DLD1 (cell line): ENCODE data around the gene GSG1L2.

Experiments used
- in situ Hi-C: cut with HindIII; loops from 2 replicates; pipeline ENCODE4 v1.10.0; 2017; ENCODE audit warnings: low sequenced_read_pairs

Gene GSG1L2

DNA sequence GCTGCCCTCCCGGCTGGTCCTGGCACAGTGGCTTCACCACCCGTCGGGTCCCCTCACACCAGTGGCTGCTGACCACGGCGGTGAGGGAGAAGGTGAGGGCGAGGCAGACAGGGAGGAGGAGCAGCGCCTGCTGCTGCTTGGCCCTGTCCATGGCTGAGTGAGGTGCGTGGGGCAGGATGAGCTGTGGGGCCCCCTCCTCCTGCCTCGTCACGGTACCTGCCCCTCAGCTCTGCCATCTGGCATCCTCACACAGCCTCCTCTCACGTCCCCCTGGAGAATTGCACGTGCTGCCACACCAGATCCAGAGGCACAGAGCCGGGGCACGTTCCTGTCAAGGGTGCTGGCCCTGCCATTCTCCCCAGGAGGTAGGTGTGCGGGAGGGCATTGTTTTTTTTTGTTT is at the start of gene GSG1L2:
Gene GSG1L2 (minus strand): TSS at position 159 of the 400 bp plus-strand sequence. CDS start 8 bp downstream, at position 151.
- in situ Hi-C loops, result no loop called here

DNA sequence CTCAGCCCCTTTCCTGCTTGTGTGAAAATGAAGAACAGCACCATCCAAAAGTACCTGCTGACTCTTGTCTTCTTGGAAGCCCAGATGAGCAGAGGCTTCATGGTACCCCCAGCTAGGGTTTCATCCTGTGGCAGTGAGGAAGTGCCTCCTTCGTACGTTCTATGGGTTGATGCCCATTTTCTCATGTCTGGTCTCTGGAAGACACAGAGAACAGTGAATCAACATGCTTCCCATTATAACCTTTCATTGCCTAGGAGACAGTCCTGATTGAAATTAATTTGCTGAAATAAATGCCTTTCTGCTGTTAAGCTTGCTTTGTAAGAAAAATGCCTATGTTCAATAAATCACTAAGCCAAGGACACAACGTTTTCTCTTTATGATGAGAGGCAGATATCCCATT is 46.7 kb upstream of the GSG1L2 start:
- in situ Hi-C loops, result no loop called here

DNA sequence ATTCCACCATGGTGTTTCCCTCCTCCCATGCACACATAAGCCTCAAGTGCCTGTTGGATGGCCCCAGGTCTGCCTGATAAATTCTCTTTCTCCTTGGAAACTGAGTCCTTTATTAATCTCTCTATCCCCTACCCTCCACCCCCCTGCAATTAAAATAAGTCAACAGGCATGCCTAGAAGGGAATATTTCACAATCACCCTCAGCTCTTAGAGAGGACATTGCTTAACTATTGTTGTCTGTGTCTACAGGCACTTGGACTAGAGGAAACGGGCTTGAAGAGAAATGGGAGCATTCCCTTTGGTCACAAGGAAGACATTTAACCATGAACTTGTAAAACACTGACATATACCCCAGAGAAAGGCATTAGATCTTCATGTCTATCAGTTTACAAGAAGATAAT is 43.7 kb upstream of the GSG1L2 start:
- in situ Hi-C loops, result no loop called here

DNA sequence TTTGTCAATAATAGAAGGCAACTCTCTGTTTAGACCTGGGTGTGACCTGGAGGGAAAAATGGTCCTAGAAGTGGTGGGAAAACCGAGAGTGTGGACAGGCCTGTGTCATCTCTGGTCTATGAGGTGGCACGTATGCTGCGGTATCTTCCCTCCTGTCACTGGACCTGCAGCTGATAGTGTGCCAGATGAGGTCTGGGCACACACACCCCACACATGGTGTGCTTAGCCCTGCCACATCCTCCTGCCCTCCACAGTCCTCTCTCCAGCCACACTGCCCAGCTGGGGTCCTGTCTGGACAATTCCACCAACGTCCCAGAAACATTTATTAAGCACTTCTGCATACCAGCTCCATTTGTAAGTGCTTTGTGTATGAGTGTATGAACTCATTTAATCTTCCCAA is 41.1 kb upstream of the GSG1L2 start:
- in situ Hi-C loops, result no loop called here

DNA sequence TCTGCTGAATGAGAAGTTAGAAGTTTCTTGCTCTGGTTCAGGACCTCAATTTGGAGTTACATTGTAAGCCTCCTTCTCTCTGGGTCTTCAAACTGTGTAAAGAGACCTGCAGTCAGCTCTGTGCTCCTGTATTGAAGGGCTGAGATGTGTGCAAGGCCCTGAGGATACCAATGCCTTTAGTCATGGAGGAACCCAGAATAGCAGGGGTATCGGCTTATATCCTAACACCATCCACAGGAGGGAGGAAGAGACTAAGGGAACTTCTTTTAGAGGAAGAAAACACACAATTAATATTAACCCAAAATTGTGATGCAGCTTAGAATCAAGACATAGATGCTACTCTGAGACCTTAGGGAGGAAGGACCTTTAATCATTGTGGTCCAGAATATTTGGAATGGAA is 40.3 kb upstream of the GSG1L2 start:
- in situ Hi-C loops, result no loop called here

DNA sequence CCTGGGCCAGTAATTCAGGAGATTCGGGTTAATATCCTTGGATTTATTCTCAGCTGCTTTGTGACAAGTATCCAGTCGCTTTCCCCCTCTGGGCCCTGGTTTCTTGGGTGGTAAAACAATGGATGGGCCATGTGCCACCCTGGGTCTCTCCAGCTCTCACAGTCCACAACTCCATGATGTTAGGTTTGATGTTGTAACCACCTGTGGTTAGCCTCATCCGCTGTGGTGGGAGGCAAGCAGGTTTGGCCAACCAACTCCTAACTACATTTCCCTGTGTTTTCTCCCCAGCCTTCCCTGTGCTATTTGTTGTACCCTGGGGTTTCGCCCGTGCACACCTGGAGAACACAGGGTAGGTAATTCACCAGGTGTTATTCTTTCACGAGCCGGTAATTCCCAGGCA is 39.0 kb upstream of the GSG1L2 start:
- in situ Hi-C loops, result no loop called here

DNA sequence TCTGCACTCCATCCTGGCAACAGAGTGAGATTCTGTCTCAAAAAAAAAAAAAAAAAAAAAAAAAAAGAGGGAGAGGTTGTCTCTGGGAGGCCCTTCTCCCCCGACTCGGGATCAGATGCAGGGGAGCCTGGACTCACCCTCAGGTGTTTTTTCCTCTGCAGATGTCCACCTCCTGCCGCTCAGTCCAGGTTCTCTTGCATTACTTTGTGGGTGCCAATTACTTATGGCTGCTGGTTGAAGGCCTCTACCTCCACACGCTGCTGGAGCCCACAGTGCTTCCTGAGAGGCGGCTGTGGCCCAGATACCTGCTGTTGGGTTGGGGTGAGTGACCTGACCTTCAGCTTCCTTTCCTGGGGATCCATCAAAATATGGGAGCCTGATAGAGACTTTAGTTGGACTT is 37.9 kb upstream of the GSG1L2 start:
- in situ Hi-C loops, result no loop called here

DNA sequence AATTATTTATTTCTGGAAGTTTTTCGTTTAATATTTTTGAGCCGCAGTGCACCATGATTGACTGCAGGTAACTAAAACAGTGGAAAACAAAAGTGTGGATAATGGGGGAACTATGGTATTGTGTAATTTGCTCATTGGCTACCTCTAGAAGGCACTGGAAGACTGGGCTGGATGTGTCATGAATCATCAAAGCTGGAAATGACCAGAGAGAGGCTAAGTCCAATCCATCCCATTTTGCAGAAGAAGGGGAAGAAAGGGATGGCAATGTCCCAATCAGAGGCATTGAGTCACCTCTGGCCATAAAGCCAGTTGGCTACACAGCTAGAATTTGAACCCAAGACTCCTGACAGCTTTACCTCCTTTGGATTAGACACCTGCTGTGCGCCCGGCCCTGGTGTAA is 33.2 kb upstream of the GSG1L2 start:
- in situ Hi-C loops, result no loop called here

DNA sequence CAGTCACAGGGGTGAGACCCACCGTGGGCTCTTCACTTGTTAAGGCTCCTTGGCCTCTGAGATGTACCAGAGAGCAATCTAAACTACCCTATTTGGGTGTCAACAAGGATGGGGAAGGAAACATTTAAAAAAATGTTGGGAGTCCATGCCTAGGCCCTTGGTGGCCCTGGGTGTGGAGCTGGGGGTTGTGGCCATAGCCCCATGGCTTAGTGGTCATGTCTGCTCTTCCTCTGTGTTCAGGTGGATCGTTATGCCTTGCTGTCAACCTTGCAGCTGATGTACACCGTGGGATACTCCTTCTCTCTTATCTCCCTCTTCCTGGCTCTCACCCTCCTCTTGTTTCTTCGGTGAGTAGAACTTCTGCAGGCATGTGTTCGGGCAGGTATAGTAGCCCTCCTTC is 32.4 kb upstream of the GSG1L2 start:
- in situ Hi-C loops, result no loop called here

DNA sequence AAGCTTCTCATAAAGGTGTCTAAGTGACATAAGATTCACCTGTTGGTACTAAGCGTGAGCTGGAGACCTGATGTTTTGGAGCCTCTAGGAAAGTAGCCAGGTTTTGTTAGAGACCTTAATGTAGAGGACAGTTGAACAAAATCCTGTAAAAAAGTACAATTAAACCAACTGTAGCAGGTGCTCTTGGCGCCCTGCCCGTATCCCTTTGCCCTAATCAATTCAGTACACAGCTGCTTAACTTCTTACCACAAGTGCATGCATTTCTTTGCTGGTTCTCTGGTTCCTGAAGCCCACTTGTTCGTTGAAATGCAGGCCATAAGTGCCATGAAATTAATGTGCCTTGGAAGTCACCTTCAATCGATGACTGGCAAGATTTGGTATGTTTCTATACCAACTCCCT is 28.3 kb upstream of the GSG1L2 start:
- in situ Hi-C loops, result no loop called here

DNA sequence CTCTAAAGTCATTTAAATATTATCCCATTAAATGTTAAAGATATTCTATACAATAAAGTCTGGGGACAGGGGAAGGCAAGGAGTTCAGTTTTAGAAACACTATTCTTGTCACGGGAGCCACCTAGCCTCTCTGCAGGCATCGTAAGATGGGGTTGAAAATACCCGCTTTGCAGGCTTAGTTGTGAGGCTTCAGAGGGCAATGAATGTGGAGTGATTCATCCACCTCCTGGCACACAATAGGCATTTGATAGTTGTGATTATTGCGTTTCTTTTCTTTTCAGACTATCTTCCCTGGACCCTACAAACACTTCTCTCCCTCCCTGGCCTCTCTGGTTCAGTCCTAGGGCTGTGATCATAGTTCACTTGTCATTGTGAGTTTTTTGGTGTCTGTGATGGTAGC is 23.4 kb upstream of the GSG1L2 start:
- in situ Hi-C loops, result no loop called here

DNA sequence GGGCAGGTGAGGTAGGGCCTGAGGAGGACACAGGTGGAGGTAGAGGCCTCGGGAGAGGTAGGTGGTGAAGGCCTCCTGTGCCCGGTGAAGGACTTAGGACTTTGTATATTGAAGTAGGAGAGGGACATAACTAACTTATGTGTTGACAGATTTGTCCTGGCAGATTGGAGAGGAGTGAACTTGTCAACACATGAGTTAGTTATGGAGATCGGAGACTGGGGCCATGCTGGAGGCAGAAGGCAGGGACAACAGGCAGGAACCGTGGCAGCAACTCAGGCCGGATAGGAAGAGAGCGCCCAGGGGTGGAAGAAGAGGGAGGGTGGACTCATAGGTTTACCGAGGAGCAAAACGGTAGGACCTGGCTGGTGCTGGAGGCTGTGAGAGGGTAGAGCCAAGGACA is 22.3 kb upstream of the GSG1L2 start:
- in situ Hi-C loops, result no loop called here

DNA sequence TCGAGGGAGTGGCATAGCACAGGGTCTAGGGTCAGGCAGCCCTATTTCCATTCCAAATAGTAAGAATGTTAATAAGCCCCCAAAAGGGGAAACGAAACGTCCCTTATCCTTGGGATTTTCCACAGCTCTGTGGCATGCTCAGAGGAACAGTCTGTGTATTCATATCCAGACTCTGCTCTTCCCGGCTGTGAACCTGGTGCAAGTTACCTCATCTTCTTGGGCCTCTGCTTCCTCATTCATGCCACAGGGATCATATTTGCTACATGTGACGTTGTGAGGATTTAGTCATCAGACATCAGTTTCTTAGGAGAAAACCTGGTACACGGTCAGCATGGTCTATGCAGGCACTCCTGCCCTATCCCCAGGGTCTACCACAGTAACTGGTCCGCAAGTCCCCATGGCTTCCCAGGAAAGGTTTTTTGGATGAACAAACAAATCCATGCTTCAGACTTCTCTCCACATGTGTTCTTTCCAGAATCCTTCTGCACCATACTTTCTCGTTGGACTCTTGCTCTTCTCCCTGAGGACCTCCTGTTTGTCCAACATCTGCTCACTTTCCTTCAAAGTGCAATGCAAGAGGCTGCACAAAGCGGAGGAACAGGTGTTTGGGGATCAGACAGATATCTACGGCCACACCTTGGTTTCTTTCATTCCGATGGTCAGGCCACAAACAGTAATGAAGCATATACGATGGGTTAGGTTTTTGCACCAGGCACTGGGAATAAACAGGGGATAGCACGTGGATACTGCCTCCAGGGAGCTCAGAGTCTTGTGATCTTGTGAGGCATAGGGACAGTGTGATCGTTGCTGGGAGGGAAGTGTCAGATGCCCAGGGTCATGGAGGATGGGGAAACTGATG is 21.5 kb upstream of the GSG1L2 start:
- in situ Hi-C loops, result no loop called here

DNA sequence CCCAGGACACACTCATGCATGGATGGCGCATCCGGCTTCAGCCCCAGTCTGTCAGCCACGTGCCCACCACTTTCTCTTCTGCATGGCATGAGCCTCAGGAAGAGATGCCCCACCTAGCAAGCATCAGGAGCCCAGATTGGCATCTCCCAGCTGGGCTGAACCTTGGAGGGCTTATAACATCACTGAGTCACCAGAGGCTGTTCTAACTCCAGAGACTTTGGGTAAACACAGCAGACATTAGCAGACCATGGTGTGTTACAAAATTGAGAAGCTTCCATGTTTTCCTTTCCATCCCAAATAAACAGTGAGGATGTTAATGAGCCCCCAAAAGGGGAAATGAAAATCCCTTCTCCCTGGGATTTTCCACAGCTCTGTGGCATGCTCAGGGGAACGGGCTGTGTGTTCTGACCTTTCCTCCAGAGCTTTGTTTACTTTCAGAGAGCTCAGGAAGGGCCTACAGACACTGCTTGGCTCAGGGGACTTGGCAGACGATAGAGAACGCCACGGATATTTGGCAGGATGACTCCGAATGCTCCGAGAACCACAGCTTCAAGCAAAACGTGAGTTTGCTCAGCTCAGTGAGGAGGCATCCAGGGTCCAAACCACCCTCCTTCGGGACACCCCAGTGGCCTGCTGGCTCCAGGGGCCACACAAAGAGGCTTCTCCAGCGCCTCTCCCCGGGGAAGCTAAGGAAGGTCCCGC is 20.3 kb upstream of the GSG1L2 start:
- in situ Hi-C loops, result no loop called here

DNA sequence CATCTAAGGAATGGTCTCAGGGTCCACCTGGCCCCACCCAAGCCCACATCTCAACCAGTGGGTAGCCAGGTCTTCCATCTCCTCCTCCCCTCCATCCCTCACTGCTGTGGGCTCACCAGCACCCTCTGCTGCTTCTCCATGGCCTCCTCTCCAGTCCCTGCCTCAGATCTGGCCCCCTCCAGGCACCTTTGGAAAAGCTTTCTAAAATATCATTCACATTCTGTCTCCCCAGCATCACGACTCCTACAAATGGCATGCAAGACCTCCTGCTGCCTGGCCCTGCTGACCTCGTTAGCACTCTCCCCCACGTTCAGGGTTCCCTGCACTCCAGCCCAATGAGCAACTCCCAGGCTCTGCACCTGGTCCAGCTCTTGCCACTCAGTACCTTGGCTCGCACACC is 17.6 kb upstream of the GSG1L2 start:
- in situ Hi-C loops, result no loop called here

DNA sequence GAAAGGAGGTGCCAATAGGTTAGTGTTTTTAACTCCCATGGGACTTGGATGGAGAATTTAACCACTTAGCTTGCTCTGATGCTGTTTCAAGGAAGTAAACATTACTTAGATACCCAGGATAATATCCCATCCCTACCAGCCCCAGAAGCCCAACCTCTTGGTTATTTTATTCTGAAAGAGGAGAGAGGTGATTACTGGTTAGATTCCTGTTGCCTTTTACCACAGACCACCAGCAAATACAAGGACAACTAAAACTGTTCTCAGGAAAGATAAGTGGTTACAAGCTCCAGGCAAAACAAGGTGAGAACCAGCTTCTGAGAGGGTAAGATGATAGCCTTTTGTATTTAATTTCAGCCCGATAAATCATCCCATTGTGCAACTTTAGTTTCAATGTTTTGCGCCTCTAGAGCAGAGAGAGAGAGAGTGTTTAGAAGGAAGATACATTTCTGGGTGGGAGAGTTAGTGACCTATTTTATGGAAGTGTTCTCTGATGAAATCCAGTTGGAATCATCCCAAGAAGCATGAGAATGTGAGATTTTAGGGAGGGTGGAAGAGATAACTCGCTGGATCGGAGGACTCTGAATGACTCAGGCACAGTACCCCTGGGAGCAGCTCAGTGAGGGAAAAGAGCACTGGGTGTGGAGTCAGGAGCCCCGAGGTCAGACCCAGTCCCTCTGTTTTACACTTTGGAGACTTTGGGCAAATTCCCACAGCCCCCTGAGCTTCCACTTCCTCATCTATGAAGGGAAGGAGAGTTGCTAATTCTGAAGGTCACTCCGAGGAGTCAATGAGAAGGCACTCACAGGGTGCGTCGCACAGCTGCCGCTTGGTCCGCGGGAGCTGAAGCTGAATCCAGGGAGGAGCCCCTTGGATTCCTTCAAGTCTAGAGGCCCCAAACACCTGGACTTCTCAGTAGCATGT is 15.9 kb upstream of the GSG1L2 start:
- in situ Hi-C loops, result no loop called here

DNA sequence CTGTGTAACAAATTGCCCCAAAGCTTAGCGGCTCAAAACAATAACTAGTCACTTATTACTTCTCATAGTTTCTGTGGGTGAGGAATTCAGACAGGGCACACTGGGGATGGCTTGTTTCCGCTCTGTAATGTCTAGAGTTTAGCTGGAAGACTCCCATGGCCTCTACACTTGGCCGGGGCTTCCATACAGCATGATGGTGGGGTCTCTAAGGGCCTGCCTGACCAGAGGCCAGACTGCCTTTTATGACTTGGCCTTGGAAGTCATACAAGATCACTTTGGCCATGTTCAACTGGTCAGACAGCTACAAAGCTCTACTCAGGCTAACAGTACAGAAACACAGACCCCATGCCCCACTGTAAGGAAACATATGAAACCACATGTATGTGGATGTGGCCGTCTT is 12.0 kb upstream of the GSG1L2 start:
- in situ Hi-C loops, result no loop called here

DNA sequence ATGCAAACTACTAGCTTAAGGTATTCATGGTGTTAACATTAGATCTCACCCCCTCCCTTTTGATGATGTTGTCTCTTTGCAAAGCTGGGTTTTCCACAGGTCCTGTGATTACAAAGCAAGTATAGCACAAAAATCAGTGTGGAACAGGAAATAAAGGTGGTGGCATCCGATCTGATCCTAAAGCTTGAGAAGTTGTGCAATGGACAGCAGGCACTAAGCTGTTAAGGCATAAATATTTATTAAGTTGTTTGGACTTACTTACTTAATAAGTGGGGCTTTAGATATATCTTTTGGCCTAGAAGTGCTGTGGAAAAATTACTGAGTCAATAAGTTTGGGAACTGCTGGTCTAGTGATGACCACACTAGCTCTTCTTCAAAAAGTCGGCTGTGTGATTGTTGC is 8.8 kb upstream of the GSG1L2 start:
- in situ Hi-C loops, result no loop called here

DNA sequence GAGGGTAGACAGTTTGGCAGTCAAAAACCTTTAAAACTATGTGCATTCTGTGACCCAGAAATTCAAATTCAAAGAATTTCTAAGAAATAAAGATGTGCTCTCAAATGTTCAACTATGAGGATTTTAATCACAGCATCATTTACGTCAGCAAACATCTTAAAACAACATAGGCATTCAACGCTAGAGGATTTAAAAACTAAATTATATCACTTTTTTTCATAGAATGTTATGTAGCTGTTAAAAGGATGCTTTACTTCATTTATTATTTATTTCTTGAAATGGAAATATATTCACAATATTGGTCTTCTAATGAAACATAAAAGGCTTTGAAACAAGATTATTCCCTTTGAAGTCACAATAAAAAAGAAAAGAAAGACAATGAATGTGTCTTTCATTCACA is 7.5 kb upstream of the GSG1L2 start:
- in situ Hi-C loops, result no loop called here

DNA sequence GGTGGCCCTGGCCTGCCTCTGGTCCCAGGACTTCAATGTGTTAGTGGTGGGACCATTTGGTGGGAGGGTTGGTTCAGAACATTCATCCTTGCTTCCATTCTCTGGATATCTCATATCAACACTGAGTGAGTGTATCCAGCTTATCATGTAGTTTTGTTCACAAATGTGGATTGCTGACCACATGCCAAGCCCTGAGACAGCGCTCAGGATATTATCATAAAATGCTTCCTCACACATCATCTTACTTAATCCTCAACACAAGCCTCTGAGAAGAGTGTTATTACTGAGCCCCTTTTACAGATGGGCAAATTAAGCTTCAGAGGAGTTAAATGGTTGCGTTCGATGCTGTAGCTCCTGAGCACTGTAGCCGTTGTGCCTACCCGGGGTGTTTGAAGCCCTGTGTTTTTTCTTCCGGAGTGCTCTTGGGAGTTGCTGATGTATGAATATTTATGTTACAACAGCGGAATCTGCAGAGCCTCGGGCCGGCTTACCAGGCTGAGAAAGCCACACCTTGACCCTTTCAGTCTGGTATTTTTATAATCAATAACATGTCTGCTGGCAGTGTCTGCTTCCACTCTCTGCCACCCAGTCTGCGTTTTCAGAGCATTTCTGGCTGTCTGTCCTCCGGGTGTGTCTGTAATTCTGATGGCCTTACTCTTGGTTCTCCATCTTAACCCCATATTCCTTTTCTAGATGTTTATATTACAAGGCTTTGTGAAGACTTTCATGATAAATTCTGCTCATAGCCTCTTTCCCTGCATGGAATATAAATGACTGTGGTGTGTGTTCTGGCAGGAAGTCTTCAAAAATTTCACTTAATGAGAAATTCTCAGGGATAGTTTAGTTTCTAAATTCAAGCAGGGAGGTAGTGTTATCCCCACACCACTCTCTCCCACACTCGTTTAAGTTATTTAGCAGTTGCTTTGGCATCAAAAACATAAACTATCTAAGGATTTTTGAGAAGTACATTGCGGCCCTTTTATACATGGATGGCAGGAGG is 6.7 kb upstream of the GSG1L2 start:
- in situ Hi-C loops, result no loop called here
